ENCODE results near the gene GIMAP2.

GRCh38 chr7:150668977-150669376, 16.5 kb upstream of the GIMAP2 start:
- TF ChIP-seq REST (IDR thresholded peaks at IDR 0.05; ENCODE audit: low read depth), result no peak
- no peak for TF ChIP-seq EP300 (IDR thresholded peaks at IDR 0.05; ENCODE audit: borderline replicate concordance)
- TF ChIP-seq, protein P1, sequence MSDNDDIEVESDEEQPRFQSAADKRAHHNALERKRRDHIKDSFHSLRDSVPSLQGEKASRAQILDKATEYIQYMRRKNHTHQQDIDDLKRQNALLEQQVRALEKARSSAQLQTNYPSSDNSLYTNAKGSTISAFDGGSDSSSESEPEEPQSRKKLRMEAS (IDR thresholded peaks at IDR 0.05), result no peak
- TF ChIP-seq ZBTB7A (IDR thresholded peaks at IDR 0.05; ENCODE audit: low read depth), result no peak
- TF ChIP-seq TAF1 (IDR thresholded peaks at IDR 0.05; ENCODE audit: low read depth), result no peak
- TF ChIP-seq FOXM1 (IDR thresholded peaks at IDR 0.05; ENCODE audit: borderline replicate concordance, low read depth), result no peak
